Epithelial cell of esophagus (primary cell): ENCODE data around the gene SLC6A8.
"Not testable (repeated sequence)": the region's sequence is repeated elsewhere in the genome, so short reads cannot be mapped to it uniquely, and the experiment has no call there.

Experiments used
- DNase-seq: peaks from one replicate; pipeline ENCODE4 v3.0.0; 2010; ENCODE audit warnings: low read depth
- H3K4me3 ChIP-seq: 2 replicates; pipeline ENCODE4 v1.5.1; 2011; ENCODE audit warnings: mild to moderate bottlenecking, low read length, control low read depth
- CTCF ChIP-seq: IDR thresholded peaks from 2 replicates; pipeline ENCODE4 v1.5.1; 2011; ENCODE audit warnings: low read depth, mild to moderate bottlenecking, low read length, control low read depth, inconsistent platforms; ENCODE audit not compliant: insufficient read depth; ENCODE audit errors: missing control alignments

Gene SLC6A8

GRCh38 chrX:153673428-153674218 lies 14.1 kb upstream of the SLC6A8 start, which contains the start of gene PNCK:
Gene PNCK (minus strand): TSS chrX:153673813. CDS start chrX:153673076, 737 bp downstream.
- DNase-seq = no peak
- H3K4me3 ChIP-seq = no peak within 1 kb of the TSS
- no peak for TF ChIP-seq CTCF

- H3K4me3 ChIP-seq = no peak overlapping the region
- TF ChIP-seq CTCF = no peak
- no peak for DNase-seq
These were observed 13.4 kb upstream of the SLC6A8 start for GRCh38 chrX:153674219-153674851.

- DNase-seq = no peak
- no peak overlapping the region for H3K4me3 ChIP-seq
- no peak for TF ChIP-seq CTCF
These were observed 6.6 kb upstream of the SLC6A8 start for GRCh38 chrX:153681175-153681574.

GRCh38 chrX:153683486-153683885 lies 4.2 kb upstream of the SLC6A8 start:
- DNase-seq, H3K4me3 ChIP-seq: not testable (repeated sequence)

GRCh38 chrX:153684467-153685155 lies 3.1 kb upstream of the SLC6A8 start:
- no peak overlapping the region for H3K4me3 ChIP-seq
- no peak for TF ChIP-seq CTCF
- no peak for DNase-seq

GRCh38 chrX:153685156-153685536 lies 2.6 kb upstream of the SLC6A8 start:
- DNase-seq = no peak
- H3K4me3 ChIP-seq = no peak overlapping the region
- no peak for TF ChIP-seq CTCF
